ENCODE measurements around the gene RRAD.

DNA sequence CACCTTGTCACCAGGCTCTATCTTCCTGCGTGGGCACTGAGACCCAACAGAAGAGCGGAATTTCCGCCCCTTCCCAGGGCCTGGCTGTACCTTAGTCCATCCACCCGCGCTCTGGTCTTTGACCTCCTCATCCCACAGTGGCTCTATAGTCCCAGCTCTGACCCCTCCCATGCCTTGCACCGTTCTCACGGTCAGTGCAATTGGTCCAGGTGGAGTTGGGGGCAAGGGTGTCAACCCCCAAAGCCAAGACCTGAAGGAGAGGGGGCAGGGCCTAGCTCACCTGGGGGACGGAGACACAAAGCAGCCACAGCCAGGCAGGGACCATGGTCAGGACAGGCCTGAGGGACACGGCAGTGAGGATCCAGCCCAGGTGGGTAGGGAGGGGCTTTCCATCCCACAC, 7.6 kb downstream of the RRAD start:
- TF ChIP-seq EZH2 (IDR thresholded peaks at IDR 0.05) (no peak), CTCF (IDR thresholded peaks at IDR 0.05) (no peak), EZH2phosphoT487 (IDR thresholded peaks at IDR 0.05) (no peak)

Measured in neural progenitor cell (in vitro differentiated cells).